ENCODE measurements around the gene MRPS10.

GRCh38 chr6:42165016-42165415 is 52.6 kb downstream of the MRPS10 start:
- TF ChIP-seq POLR2A (IDR thresholded peaks at IDR 0.05; ENCODE audit: extremely low read depth, insufficient read length) (no peak), CTCF (IDR thresholded peaks at IDR 0.05; ENCODE audit: low read depth, low read length) (no peak), MAX (IDR thresholded peaks at IDR 0.05; ENCODE audit: low read depth, low read length) (no peak), MYC (IDR thresholded peaks at IDR 0.05; ENCODE audit: low read depth, low read length) (no peak)
